ENCODE measurements around the gene ST6GALNAC2. TPM values are rescaled to one million over a fixed set of nuclear protein-coding genes. Genes with fewer than 3 reads are reported as not detected.
"Not testable (repeated sequence)": the region's sequence is repeated elsewhere in the genome, so short reads cannot be mapped to it uniquely, and the experiment has no call there.

ST6GALNAC2 gene
- total RNA-seq, 1 donor from 2014 or later: 24.8 TPM

- TF ChIP-seq POLR2A (IDR thresholded peaks at IDR 0.05) (no peak), POLR2AphosphoS5 (IDR thresholded peaks at IDR 0.05; ENCODE audit: insufficient read depth in 1 of 2, low read depth in 1 of 2) (no peak), CTCF (IDR thresholded peaks at IDR 0.05) (no peak)
- DNase-seq (ENCODE audit: extremely low spot score in 2 of 2): no peak
- intact Hi-C loops (cut with DNase I): no loop called here
- H3K9me3 ChIP-seq: no peaks in the 10 kb centered on the region
- no peaks in the 10 kb centered on the region for H3K27me3 ChIP-seq
- H3K4me3 ChIP-seq: no peak overlapping the region
- H3K4me1 ChIP-seq: peaks cover 31% of the 10 kb centered on the region
- H3K27ac ChIP-seq: no peak overlapping the region
- H3K36me3 ChIP-seq: peaks cover 0 to 10% of the 10 kb centered on the region in 2 donors
Observed at GRCh38 chr17:76566988-76567431, 18.6 kb downstream of the ST6GALNAC2 start.

GRCh38 chr17:76566613-76566943, 19.1 kb downstream of the ST6GALNAC2 start:
- intact Hi-C loops (cut with DNase I): no loop called here
- Histone ChIP-seq H3K4me1 (peaks cover 35% of the 10 kb centered on the region), H3K36me3 (peaks cover 0 to 15% of the 10 kb centered on the region in 2 donors), H3K9me3 (no peaks in the 10 kb centered on the region), H3K27me3 (no peaks in the 10 kb centered on the region), H3K27ac (no peak overlapping the region), H3K4me3 (no peak overlapping the region)
- no peak for DNase-seq (ENCODE audit: extremely low spot score in 2 of 2)
- TF ChIP-seq POLR2AphosphoS5 (IDR thresholded peaks at IDR 0.05; ENCODE audit: insufficient read depth in 1 of 2, low read depth in 1 of 2): no peak

- Histone ChIP-seq H3K9me3 (no peaks in the 10 kb centered on the region), H3K4me1 (peaks cover 42% of the 10 kb centered on the region), H3K4me3 (no peak overlapping the region), H3K36me3 (peaks cover 0 to 19% of the 10 kb centered on the region in 2 donors), H3K27me3 (no peaks in the 10 kb centered on the region), H3K27ac (no peak overlapping the region)
- DNase-seq (ENCODE audit: extremely low spot score in 2 of 2): no peak
- TF ChIP-seq POLR2A (IDR thresholded peaks at IDR 0.05): no peak
- TF ChIP-seq POLR2AphosphoS5 (IDR thresholded peaks at IDR 0.05; ENCODE audit: insufficient read depth in 1 of 2, low read depth in 1 of 2): no peak
- TF ChIP-seq CTCF (IDR thresholded peaks at IDR 0.05): no peak
- intact Hi-C loops (cut with DNase I): no loop called here
Observed at GRCh38 chr17:76565728-76566612, 19.7 kb downstream of the ST6GALNAC2 start.

- H3K27me3 ChIP-seq; H3K9me3 ChIP-seq; DNase-seq (ENCODE audit: extremely low spot score in 2 of 2); H3K4me3 ChIP-seq; intact Hi-C loops (cut with DNase I); H3K27ac ChIP-seq: not testable (repeated sequence)
- peak in 1 of 2 donors; percentile 43 for TF ChIP-seq POLR2AphosphoS5 (IDR thresholded peaks at IDR 0.05; ENCODE audit: insufficient read depth in 1 of 2, low read depth in 1 of 2)
- peaks cover 50% of the 10 kb centered on the region for H3K4me1 ChIP-seq
- H3K36me3 ChIP-seq: peaks cover 0 to 19% of the 10 kb centered on the region in 2 donors
Observed at GRCh38 chr17:76564991-76565727, 20.5 kb downstream of the ST6GALNAC2 start.

GRCh38 chr17:76563359-76563758, 22.3 kb downstream of the ST6GALNAC2 start:
- Histone ChIP-seq H3K4me1 (peaks cover 64% of the 10 kb centered on the region), H3K36me3 (peaks cover 0 to 19% of the 10 kb centered on the region in 2 donors)
- H3K27ac ChIP-seq; H3K4me3 ChIP-seq; H3K27me3 ChIP-seq; intact Hi-C loops (cut with DNase I); DNase-seq (ENCODE audit: extremely low spot score in 2 of 2); H3K9me3 ChIP-seq: not testable (repeated sequence)

GRCh38 chr17:76562734-76563148, 22.9 kb downstream of the ST6GALNAC2 start:
- DNase-seq (ENCODE audit: extremely low spot score in 2 of 2): no peak
- intact Hi-C loops (cut with DNase I): no loop called here
- H3K4me3 ChIP-seq: no peak overlapping the region

More at GRCh38 chr17:76562734-76563148, 22.9 kb downstream of the ST6GALNAC2 start:
- Histone ChIP-seq H3K4me1 (peaks cover 64% of the 10 kb centered on the region), H3K36me3 (peaks cover 0 to 19% of the 10 kb centered on the region in 2 donors), H3K27ac (peak overlapping the region; percentile 51), H3K9me3 (no peaks in the 10 kb centered on the region), H3K27me3 (no peaks in the 10 kb centered on the region)
- TF ChIP-seq POLR2A (IDR thresholded peaks at IDR 0.05) (no peak), POLR2AphosphoS5 (IDR thresholded peaks at IDR 0.05; ENCODE audit: insufficient read depth in 1 of 2, low read depth in 1 of 2) (peak in 1 of 2 donors; percentile 37)
